ENCODE data around the gene DIP2C.
"Not testable (repeated sequence)": the region's sequence is repeated elsewhere in the genome, so short reads cannot be mapped to it uniquely, and the experiment has no call there.

DIP2C gene

GRCh38 chr10:459743-460142, 229.7 kb downstream of the DIP2C start:
- no peak for DNase-seq

GRCh38 chr10:458421-458851, 231.0 kb downstream of the DIP2C start:
- no peak for DNase-seq

GRCh38 chr10:456486-456885, 233.0 kb downstream of the DIP2C start:
- DNase-seq: no peak

GRCh38 chr10:454860-455259, 234.6 kb downstream of the DIP2C start:
- DNase-seq: no peak

GRCh38 chr10:453647-454046, 235.8 kb downstream of the DIP2C start:
- no peak for DNase-seq

GRCh38 chr10:452512-453426, 236.7 kb downstream of the DIP2C start:
- DNase-seq: no peak

- no peak for DNase-seq
Measured at GRCh38 chr10:451856-452255, 237.6 kb downstream of the DIP2C start.

- DNase-seq: no peak
Measured at GRCh38 chr10:451021-451471, 238.4 kb downstream of the DIP2C start.

- DNase-seq: no peak
Measured at GRCh38 chr10:450463-450862, 239.0 kb downstream of the DIP2C start.

GRCh38 chr10:449331-449730, 240.1 kb downstream of the DIP2C start:
- not testable (repeated sequence) for DNase-seq

GRCh38 chr10:443459-443858, 246.0 kb downstream of the DIP2C start:
- DNase-seq: no peak

GRCh38 chr10:442209-442608, 247.3 kb downstream of the DIP2C start:
- no peak for DNase-seq

GRCh38 chr10:441659-442058, 247.8 kb downstream of the DIP2C start:
- no peak for DNase-seq

GRCh38 chr10:440127-440526, 249.3 kb downstream of the DIP2C start:
- no peak for DNase-seq

GRCh38 chr10:437698-438490, 251.6 kb downstream of the DIP2C start:
- no peak for DNase-seq

- DNase-seq: no peak
Measured at GRCh38 chr10:436911-437665, 252.4 kb downstream of the DIP2C start.

GRCh38 chr10:436013-436697, 253.3 kb downstream of the DIP2C start:
- no peak for DNase-seq

- DNase-seq: no peak
Measured at GRCh38 chr10:435397-435796, 254.1 kb downstream of the DIP2C start.

- no peak for DNase-seq
Measured at GRCh38 chr10:429696-430095, 259.8 kb downstream of the DIP2C start.

- peak in 1 of 2 experiments; percentile 29 for DNase-seq
Measured at GRCh38 chr10:427761-428519, 261.5 kb downstream of the DIP2C start.

- not testable (repeated sequence) for DNase-seq
Measured at GRCh38 chr10:425365-425764, 264.1 kb downstream of the DIP2C start.

- not testable (repeated sequence) for DNase-seq
Measured at GRCh38 chr10:424724-425123, 264.7 kb downstream of the DIP2C start.
